HG03457 (cell line): Measurements from ENCODE around the gene AK5.
"Not testable (repeated sequence)": the region's sequence is repeated elsewhere in the genome, so short reads cannot be mapped to it uniquely, and the experiment has no call there.

Experiments
- ATAC-seq: cut with Tn5 transposase; IDR thresholded peaks from one replicate; pipeline ENCODE4 v1.9.1; 2021; ENCODE audit warnings: moderate number of reproducible peaks; ENCODE audit not compliant: unreplicated experiment

AK5 gene

DNA sequence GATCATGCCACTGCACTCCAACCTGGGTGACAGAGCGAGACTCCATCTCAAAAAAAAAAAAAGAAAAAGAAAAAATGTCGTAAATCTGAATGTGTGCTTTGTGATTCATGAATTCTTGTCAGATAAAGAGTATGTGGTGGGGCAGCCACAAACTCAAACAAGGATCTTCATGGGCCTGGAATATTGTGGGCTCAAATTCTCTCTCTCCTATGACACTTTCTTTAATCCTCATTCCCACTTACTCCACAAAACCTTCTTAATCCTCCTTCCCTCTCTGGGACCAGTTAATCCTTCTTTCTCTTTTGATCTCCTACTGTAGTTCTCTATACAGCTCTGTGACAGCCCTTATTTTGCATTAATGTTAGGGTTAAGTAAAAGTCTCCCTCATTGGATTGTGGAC, 112.3 kb downstream of the AK5 start:
- no peak for ATAC-seq

DNA sequence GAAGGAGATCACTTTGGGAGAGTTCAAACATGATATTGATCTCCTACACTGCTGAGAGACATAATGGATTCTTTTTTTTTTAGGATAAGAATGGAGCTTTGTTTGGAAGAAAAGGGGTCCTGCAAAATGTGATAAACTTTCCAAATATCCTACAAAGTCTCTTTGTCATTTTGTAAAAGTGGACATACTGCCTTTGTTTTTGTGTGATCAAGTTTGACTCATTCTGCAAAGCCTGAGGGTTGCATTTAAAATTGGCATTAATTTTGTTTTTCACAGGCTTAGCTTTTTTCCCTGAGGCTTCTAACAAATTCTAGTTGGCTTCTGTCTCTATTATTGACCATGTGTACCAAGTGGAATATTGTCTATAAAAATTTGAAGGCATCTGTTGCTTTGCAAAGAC, 113.2 kb downstream of the AK5 start:
- ATAC-seq: no peak

DNA sequence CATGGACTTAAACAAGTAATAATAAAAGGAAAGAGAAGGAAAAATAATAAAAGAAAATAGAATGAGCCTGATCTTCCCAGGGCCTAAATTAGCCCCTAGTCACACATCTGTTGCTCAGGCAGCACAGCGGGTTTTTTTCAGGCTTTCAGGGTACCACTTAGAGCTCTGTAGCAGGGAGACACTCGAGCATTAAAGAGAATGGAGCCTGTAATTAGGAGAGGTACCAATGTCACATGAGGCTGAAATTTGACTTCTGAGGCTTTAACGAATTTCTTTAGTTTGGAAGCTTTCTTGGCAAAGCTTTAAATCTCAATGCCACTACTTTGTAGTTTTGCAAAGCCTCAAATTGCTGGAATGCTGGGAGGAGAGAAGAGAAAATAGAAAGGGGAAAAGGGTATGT, 116.3 kb downstream of the AK5 start:
- ATAC-seq: no peak

DNA sequence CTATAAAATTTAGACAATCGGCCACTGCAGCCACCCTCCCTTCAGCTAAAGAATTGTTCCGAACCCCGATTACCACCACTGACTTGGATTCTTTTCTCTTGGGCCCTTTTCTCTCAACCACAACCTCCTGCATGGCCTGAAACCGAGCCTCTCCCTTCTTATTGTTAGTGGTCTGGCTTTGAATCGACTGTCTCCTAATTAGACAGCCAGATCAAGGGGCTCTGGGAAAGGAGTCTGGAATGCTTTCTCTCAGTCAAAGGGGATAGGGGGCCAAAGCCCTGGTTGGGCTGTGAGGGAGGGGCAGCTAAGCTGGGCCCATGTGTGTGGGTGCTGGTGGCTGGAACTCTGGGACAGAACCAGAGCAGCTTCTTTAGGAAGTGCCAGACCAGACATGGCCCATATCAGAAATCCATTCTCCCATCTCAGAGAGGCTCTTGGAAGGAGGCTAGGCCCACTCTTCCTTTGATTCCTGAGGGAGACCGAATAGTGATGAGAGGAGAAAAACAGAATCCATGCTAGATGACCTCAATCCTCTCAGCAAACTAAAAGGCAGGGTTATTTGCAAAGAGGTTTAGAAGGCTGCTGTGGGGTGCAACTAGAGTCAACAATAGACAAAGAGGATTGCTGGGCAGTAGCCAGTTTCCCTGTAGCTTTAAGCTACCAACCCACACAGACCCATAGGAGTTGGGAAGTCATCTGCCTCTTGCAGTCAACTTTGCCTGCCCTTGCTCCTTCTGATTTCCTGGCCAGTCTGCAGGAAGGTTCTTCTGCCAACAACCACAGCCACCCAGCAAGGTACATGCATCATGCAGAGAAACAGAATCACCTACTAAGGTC, 117.6 kb downstream of the AK5 start:
- no peak for ATAC-seq

GRCh38 chr1:77400781-77401180, 119.0 kb downstream of the AK5 start:
- ATAC-seq: no peak

DNA sequence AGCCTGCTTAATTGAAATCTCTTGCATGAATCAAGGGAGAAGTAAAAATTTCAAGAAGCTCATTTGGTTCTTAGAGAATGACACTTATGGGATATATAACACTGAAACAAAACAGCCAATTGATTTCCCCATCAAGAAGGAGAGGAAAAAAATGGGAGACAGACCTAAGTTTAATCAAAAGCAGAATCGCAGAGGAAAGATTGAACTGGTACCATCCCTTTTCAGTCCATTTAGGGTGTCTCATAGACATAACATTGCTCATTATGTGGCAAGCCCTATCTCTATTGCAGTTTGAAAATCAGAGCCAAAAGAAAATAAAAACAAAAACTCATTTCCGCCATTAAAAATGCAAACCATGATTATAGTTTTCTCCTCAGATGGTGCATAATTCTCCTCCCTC, 119.6 kb downstream of the AK5 start:
- ATAC-seq: no peak

GRCh38 chr1:77405186-77405585, 123.4 kb downstream of the AK5 start:
- no peak for ATAC-seq

DNA sequence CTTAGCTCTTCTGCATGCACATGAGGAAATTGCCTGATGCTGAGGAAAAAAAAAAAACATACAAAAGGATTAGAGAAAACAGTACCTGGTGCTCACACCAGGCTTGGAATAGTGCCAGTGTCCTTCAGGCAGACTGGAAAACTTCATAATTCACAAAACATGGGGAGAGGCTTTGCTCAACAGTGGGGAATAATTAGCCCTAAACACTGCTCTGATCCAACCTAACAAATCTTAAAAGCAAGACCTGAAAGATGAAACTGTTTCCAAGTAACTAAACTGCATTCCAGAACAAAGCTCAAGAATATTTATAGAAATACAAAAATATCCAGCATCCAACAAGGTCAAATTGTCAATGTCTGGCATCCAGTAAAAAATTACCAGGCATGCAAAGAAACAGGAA, 124.8 kb downstream of the AK5 start:
- no peak for ATAC-seq

DNA sequence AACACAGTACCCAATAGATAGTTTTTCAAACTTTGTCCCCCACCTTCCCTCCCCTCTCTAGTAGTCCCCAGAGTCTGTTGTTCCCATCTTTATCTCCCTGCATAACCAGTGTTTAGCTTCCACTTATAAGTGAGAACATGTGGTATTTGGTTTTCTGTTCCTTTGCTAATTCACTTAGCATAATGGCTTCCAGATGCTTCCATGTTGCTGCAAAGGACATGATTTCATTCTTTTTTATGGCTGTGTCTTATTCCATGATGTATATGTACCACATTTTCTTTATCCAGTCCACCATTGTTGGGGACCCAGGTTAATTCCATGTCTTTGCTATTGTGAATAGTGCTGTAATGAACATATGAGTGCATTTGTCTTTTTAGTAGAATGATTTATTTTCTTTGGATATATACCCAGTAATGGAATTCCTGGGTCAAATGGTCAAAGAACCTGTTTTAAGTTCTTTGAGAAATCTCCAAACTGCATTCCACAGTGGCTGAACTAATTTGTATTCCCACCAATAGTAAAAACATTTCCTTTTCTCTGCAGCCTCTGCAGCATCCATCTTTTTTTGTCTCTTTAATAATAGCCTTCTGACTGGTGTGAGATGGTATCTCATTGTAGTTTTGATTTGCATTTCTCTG, 126.0 kb downstream of the AK5 start:
- ATAC-seq: no peak

- not testable (repeated sequence) for ATAC-seq
Measured at GRCh38 chr1:77408933-77409332, 127.1 kb downstream of the AK5 start.

DNA sequence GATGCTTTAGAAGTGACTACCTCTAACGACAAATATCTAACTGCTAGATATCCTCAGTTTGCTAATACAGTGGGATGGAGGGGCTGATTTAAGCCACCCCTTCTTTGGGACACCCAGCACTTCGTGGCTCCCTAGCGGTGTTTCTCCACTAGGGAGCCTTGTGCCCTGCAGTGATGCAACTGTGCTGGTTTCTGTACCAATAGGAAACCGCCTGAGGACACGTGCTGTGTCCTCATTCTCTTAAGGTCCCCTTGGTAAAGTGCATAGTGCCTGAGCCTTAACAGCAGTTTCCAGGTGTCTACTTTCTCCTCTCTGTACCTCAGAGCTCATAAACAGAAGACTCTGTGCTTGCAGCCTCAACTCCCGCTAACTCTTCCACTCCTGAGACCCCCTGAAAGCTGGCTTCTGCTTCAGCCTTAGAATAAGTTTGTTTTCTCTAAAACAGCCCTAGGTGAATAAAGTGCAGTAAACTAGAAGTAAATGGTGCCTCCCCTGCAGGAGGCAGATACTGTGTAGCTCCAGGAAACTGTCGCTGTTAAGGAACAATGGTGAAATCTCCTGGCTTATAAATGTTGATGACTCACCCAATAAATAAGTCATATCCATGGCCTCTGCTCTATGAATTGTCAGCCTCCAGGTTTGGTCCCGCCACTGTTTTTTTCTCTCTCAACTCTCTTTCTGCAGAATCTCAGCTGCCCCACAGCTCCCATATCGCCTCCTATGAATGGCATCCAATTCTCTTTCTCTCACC, 130.4 kb downstream of the AK5 start:
- ATAC-seq: no peak

DNA sequence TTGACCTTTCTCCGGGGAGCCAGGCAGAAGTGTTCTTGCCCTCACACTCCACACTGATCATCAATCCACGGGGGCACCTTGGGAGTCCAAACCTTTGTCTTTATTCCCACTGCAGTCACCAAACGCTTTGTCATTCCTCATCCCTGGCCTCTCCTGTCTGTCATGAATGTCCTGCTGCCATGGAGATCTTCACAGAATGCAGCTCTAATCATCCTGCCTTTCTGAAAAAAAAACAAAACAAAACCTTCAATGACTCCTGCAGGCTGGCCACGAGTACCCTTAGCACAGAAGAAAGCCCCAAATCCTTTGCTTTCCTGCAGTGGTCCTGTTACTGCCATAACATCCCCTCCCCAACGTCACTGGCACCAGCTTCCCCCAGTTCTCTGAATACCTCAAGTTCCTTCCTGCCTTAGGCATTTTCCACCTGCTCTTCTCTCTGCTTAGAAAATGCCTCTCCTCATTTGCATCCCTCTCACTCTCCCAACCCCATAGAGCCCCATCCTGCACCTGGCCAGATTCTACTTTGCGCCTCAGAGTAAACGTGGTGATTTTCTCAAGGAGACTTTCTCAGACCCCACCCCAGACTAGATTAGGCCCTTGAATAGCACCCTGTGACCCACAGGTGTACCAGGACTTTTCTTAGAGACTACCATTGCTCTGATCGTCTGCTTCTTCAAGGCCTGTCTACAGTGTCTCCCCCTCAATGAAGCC, 131.2 kb downstream of the AK5 start:
- ATAC-seq: peak; percentile 49

DNA sequence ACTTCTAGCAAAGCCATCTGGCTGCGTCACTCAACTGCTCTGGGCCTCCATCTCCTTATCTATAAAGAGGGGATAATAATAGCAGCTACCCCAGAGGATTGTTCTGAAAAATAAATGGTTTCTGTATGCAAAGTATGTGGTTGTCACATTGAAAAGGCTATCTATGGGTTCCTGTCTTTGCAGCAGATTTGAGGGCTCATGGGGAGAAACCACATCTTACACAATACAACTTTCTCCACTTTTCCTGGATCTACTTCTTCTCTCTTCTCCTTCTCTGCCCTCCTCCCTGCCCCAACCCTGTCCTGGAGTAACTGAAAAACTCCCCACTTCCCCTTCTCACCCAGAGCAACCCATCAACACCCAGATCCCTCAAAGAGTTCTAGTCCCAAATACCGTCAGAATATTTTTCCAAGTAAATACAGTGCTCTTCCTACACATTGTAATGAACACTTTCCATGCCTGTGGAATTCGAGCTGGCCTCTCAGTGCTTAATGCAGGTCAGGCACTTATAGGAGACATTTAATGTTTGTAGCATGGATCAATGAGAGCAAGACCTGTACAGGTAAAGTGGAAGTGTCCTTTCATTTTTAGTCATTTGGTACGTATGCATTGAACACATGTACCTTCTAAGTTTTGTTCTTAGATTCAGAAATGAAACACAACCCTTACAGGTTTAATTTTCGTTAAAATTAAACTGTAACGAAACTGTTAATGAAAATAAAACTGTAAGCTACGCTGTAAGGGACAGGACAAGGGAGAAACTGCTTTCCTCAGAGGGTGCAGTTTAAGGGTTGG, 131.9 kb downstream of the AK5 start:
- peak; percentile 78 for ATAC-seq

DNA sequence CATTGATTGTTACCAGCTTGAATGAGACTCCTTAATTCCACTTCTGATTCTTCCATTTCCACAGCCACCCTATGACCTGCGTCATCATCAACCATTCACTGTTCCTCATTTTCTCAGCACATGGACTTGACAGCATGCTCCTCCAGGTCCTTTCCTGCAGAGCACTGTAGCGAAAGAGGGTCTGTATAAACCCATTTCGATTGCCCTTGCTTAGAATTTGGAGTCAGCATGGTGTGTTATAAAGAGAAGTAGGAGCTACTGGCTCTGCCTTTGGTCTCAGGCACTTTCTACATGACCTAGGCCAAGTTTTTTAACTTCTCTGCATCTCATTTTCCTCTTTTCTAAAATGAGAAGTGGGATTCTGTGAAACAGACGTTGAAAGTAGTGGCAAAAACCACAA, 133.8 kb downstream of the AK5 start:
- ATAC-seq: no peak

DNA sequence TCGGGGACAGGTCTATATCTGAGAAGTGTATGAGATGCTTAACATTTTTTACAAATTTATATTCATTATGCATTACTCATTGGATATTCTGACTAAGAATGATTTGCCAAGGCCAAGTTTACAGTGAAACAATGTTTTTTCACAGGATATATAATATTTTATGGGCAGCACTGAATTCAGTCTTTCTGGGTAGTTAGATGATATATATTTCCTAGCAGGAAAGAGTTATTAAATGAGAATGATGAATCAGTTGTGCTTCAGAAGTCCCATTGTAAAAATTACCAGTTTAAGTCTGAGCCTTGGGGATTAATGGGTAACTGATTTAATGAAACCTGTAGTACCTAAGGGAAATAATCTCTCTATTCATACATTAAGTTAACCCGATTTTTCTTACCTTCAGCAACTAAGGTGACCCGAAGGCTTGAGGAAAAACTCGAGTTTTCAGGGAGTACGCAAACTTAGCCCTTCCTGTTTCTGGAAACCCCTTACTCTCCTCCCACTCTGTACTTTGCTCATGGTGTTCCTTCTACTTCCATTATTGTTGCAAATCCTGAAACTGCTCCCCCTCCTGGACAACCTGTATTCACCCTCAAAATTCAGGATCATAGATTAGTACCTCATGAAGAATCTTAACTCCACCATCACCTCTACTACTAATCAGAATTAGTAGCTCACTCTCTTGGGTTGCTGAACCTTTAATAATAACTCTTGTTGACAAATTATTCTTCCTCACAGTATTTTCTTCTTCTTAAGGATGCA, 135.1 kb downstream of the AK5 start:
- no peak for ATAC-seq

GRCh38 chr1:77418055-77418454, 136.2 kb downstream of the AK5 start:
- not testable (repeated sequence) for ATAC-seq

- no peak for ATAC-seq
Measured at GRCh38 chr1:77421504-77422233, 139.8 kb downstream of the AK5 start.

DNA sequence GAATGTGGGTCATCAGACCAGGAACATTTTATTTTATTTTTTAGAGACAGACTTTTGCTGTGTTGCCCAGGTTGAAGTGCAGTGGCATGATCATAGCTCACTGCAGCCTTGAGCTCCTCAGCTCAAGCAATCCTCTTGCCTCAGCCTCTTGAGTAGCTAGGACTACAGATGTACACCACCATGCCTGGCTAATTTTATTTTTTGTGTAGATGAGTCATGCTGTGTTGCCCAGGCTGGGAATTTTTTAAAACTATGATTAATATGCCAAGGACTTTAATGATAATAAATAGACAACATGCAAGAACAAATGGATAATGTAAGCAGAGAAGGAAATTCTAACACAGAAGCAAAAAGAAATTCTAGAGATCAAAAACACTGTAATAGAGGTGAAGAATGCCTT, 142.4 kb downstream of the AK5 start:
- ATAC-seq: no peak

GRCh38 chr1:77428068-77428467, 146.2 kb downstream of the AK5 start:
- ATAC-seq: no peak
